Activated B cell treated with CpG ODN at 0.5 μM for 24 hours (primary cell): ENCODE measurements around the gene ADARB2. TPM values are rescaled to one million over a fixed set of nuclear protein-coding genes. Genes with fewer than 3 reads are reported as not detected.

Source experiments
- ATAC-seq: fragments of 200-7000 bp; cut with Tn5 transposase; one replicate; pipeline ENCODE4 v1.10.0; 2021; ENCODE audit warnings: low read depth, mild to moderate bottlenecking, moderate library complexity
- CTCF ChIA-PET: fragments of 350-600 bp; sonication (Branson Sonifier 250); formaldehyde crosslinking; loops from one replicate; lab custom pipeline; 2021; ENCODE audit warnings: antibody characterized with exemption; lab: Charles Lee
- POLR2A ChIA-PET: fragments of 350-600 bp; sonication (Branson Sonifier 250); formaldehyde crosslinking; loops from one replicate; lab custom pipeline; 2021; ENCODE audit warnings: antibody characterized with exemption; lab: Charles Lee
- DNase-seq: peaks from one replicate; pipeline ENCODE4 v3.0.0; 2022
- H3K27ac Mint-ChIP-seq: one replicate; pipeline ENCODE4 v1.8.0; 2020; ENCODE audit warnings: mixed read lengths
- H3K27me3 Mint-ChIP-seq: one replicate; pipeline ENCODE4 v1.8.0; 2021; ENCODE audit warnings: mixed read lengths
- H3K36me3 Mint-ChIP-seq: one replicate; pipeline ENCODE4 v1.8.0; 2021; ENCODE audit warnings: low read depth, mixed read lengths
- H3K4me1 Mint-ChIP-seq: one replicate; pipeline ENCODE4 v1.8.0; 2021; ENCODE audit warnings: mixed read lengths
- H3K4me3 Mint-ChIP-seq: one replicate; pipeline ENCODE4 v1.8.0; 2020; ENCODE audit warnings: mild to moderate bottlenecking, mixed read lengths
- H3K9me3 Mint-ChIP-seq: one replicate; pipeline ENCODE4 v1.8.0; 2020; ENCODE audit warnings: mixed read lengths
- intact Hi-C: fragments of 100-400 bp; cut with micrococcal nuclease; formaldehyde crosslinking; loops from one replicate; pipeline ENCODE4 v1.15.1; 2024
- total RNA-seq: library from RNA; stranded (reverse); gene quantifications from 2 replicates; pipeline ENCODE4 v1.2.3, GENCODE V29; 2022
- TF ChIP-seq, protein P1 (sequence below): fragments of 200-600 bp; IDR thresholded peaks from one replicate; pipeline ENCODE4 v1.8.0; 2022; ENCODE audit warnings: antibody characterized with exemption, mild to moderate bottlenecking

Gene ADARB2
- total RNA-seq, 1 donor from 2014 or later, result 0.11 TPM

GRCh38 chr10:1449021-1449420, 288.3 kb downstream of the ADARB2 start:
- Mint-ChIP-seq H3K4me1 (peaks cover 22% of the 10 kb centered on the region), H3K4me3 (no peak overlapping the region), H3K27me3 (no peaks in the 10 kb centered on the region), H3K27ac (no peak overlapping the region), H3K36me3 (no peaks in the 10 kb centered on the region), H3K9me3 (no peaks in the 10 kb centered on the region)
- POLR2A ChIA-PET, result no interaction called here
- intact Hi-C loops, result no loop called here
- ATAC-seq (no peak), DNase-seq (no peak)
- CTCF ChIA-PET, result no interaction called here
- TF ChIP-seq, protein P1, sequence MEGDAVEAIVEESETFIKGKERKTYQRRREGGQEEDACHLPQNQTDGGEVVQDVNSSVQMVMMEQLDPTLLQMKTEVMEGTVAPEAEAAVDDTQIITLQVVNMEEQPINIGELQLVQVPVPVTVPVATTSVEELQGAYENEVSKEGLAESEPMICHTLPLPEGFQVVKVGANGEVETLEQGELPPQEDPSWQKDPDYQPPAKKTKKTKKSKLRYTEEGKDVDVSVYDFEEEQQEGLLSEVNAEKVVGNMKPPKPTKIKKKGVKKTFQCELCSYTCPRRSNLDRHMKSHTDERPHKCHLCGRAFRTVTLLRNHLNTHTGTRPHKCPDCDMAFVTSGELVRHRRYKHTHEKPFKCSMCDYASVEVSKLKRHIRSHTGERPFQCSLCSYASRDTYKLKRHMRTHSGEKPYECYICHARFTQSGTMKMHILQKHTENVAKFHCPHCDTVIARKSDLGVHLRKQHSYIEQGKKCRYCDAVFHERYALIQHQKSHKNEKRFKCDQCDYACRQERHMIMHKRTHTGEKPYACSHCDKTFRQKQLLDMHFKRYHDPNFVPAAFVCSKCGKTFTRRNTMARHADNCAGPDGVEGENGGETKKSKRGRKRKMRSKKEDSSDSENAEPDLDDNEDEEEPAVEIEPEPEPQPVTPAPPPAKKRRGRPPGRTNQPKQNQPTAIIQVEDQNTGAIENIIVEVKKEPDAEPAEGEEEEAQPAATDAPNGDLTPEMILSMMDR, result no peak

GRCh38 chr10:1448252-1448930, 288.9 kb downstream of the ADARB2 start:
- Mint-ChIP-seq H3K9me3 (no peaks in the 10 kb centered on the region), H3K4me3 (no peak overlapping the region), H3K27me3 (no peaks in the 10 kb centered on the region), H3K36me3 (no peaks in the 10 kb centered on the region), H3K4me1 (peaks cover 16% of the 10 kb centered on the region), H3K27ac (no peak overlapping the region)
- DNase-seq (no peak), ATAC-seq (no peak)
- ChIA-PET POLR2A (no interaction called here), CTCF (no interaction called here)
- intact Hi-C loops, result no loop called here
- TF ChIP-seq, protein P1, result no peak

DNA sequence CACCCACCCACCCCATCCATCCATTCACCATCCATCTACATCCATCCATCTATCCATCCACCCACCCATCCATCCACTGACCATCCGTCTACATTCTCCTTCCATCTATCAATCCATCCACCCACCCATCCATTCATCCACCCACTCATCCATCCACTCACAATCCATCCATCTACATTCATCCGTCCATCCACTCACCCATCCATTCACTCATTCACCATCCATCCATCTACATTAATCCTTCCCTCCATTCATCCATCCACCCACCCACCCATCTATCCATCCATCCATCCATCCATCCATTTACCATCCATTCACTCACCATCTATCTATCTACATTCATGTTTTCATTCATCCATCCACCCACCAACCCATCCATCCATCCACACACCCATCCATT, 292.5 kb downstream of the ADARB2 start:
- POLR2A ChIA-PET, result no interaction called here
- no peak for DNase-seq
- Mint-ChIP-seq H3K27me3 (no peaks in the 10 kb centered on the region), H3K36me3 (no peaks in the 10 kb centered on the region), H3K27ac (no peak overlapping the region), H3K4me1 (no peaks in the 10 kb centered on the region), H3K4me3 (no peak overlapping the region), H3K9me3 (no peaks in the 10 kb centered on the region)
- intact Hi-C loops, result no loop called here
- ATAC-seq, result no peak
- TF ChIP-seq, protein P1, result no peak
- CTCF ChIA-PET, result no interaction called here

- POLR2A ChIA-PET, result no interaction called here
- H3K27me3 Mint-ChIP-seq, result peaks cover 4% of the 10 kb centered on the region
- no peaks in the 10 kb centered on the region for H3K36me3 Mint-ChIP-seq
- no peaks in the 10 kb centered on the region for H3K4me1 Mint-ChIP-seq
- no peak overlapping the region for H3K4me3 Mint-ChIP-seq
- ATAC-seq (no peak), DNase-seq (no peak)
- H3K27ac Mint-ChIP-seq, result no peak overlapping the region
- intact Hi-C loops, result no loop called here
- CTCF ChIA-PET, result interaction anchor here (1.6 kb wide), 1 partner anchor 20 kb away, joined by 4 read pairs; no protein-coding TSS in a partner anchor
- TF ChIP-seq, protein P1, result no peak
- no peaks in the 10 kb centered on the region for H3K9me3 Mint-ChIP-seq
These were observed 296.4 kb downstream of the ADARB2 start for GRCh38 chr10:1440897-1441296.

DNA sequence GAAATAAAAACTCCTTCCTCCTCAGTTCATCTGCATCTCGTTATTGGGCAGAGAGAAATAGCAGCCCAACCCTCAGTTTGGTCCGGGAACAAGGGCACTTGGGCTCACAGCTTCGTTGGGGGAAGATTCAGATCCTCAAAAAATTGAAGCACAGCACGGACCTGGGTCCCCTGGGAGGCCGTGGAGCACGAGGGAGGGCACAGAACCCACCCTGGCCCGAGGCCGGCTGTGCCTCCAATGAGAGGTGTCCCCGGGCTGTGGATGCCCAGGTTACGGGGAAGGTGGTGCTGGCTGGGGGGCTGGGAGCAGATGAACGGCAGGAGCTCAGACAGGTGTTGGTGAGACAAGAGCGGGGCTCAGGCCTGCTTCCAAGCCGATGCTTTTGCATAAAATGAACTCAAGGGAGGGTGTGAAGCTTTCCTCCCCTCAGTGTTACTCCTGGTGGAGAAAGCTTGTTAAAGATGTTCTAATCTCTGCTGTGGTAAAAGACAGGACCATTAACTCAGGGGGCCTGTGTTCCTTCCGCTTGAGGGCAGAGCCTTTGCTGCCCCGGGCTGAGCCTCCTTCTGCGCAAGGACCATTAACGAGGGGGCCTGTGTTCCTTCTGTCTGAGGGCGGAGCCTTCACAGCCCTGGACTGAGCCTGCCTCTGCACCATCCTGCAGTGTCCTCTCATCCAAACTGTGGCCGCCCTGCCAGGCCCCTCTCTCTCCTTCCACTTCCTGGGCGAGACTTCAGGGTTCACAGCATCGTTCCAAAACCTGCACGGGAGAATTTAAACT, 302.2 kb downstream of the ADARB2 start:
- no peak for DNase-seq
- no peaks in the 10 kb centered on the region for H3K36me3 Mint-ChIP-seq
- ChIA-PET POLR2A (no interaction called here), CTCF (no interaction called here)
- intact Hi-C loops, result no loop called here
- no peak overlapping the region for H3K27ac Mint-ChIP-seq
- H3K9me3 Mint-ChIP-seq, result peaks cover 1% of the 10 kb centered on the region
- no peak overlapping the region for H3K4me3 Mint-ChIP-seq
- H3K4me1 Mint-ChIP-seq, result no peaks in the 10 kb centered on the region
- TF ChIP-seq, protein P1, result no peak
- ATAC-seq, result no peak
- H3K27me3 Mint-ChIP-seq, result peaks cover 5% of the 10 kb centered on the region
